Caki2 (cell line): ENCODE measurements around the gene EPB41L4B. TPM values are rescaled to one million over a fixed set of nuclear protein-coding genes. Genes with fewer than 3 reads are reported as not detected.
"Not testable (repeated sequence)": the region's sequence is repeated elsewhere in the genome, so short reads cannot be mapped to it uniquely, and the experiment has no call there.

Experiments
- DNase-seq: peaks from one replicate; pipeline ENCODE4 v3.0.0-alpha.2; 2015; ENCODE audit warnings: low read depth
- in situ Hi-C: cut with HindIII; loops from 2 replicates; pipeline ENCODE4 v1.10.0; 2016; ENCODE audit warnings: low sequenced_read_pairs, low pct_unique_long_range_greater_than_20kb, mixed read lengths
- total RNA-seq: library from RNA; depleted of rRNA; stranded (reverse); fragments of >200 nt; shearing (Covaris generic); gene quantifications from 2 replicates; pipeline ENCODE4 v1.2.3, GENCODE V29; 2014; ENCODE audit warnings: low replicate concordance; rRNA removed

The EPB41L4B gene
- total RNA-seq, result 2.7 and 4.4 TPM in 2 replicates

- in situ Hi-C loops, result no loop called here
- peak; percentile 91 for DNase-seq
Measured at GRCh38 chr9:109320742-109321448, at the start of gene EPB41L4B. TSS of gene EPB41L4B (minus strand) at chr9:109321059. CDS start at chr9:109320446, 613 bp downstream.

DNA sequence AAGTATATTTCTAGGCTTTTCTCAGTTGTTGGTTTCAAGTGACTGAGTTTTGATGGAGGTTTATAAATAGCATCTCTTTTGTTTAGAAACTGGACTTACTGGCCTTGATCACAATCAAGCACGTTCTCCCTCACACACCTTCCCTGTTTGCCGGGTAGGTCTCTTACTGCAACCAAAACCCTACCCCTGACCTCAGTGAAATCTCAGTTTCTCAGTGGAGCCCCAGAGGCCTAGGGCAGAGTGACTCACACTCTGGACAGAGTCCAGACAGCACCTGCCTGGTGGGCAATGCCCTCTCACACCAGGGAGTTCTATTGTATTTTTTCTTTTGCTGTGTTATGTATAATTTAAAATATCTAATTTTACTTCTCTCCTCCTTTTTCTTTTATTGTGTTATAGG lies 48.4 kb upstream of the EPB41L4B start:
- in situ Hi-C loops, result no loop called here
- DNase-seq, result no peak

GRCh38 chr9:109360771-109361170 lies 39.9 kb upstream of the EPB41L4B start:
- no peak for DNase-seq
- in situ Hi-C loops, result no loop called here

DNA sequence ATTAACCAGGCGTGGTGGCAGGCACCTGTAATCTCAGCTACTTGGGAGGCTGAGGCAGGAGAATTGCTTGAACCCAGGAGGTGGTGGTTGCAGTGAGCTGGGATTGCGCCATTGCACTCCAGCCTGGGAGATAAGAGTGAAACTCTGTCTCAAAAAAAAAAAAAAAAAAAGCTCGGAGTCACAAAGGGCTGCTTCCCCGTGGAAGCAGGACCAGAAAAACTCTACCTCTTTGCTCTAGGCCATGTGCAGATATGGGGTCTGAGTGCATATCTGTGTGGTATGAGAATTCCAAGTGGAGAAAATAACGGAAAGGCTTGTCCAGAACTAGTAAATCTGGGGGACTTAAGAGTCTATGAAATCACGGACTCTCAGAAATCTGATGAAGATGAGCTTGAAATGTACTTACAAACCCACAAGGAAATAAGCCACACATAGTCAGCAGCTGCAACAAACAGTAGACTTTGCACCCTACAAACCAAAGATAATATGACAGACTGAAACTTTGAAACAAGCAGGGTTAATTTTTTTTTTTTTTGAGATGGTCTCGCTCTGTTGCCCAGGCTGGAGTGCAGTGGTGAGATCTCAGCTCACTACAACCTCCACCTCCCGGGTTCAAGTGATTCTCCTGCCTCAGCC lies 38.2 kb upstream of the EPB41L4B start:
- in situ Hi-C loops, DNase-seq: not testable (repeated sequence)

DNA sequence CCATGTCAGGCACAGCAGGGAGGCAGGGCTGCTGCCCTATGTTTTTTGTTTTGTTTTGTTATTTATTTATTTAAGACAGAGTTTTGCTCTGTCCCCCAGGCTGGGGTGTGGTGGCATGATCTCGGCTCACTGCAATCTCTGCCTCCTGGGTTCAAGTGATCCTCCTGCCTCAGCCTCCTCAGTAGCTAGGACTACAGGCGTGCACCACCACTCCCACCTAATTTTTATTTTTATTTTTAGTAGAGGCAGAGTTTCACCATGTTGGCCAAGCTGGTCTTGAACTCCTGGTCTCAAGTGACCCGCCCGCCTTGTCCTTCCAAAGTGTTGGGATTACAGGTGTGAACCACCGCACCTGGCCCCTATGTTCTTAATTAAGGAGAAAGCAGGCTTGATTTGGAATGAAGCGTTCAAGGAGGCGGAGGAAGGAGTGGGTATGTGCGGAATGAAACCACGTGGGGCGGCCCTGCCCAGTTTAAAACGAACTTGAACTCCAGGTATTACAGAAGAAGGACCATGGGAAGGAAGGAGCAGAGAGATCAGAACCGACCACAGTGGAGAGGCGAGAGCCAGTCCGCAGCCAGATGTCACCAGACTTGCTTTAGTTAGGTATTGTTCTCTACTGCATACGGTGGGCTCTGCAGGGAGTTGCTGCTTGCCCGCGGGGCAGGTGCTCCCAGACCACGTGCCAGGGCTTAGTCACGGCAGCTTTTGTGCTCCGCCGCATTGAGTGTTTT lies 34.9 kb upstream of the EPB41L4B start:
- no peak for DNase-seq
- in situ Hi-C loops, result no loop called here

GRCh38 chr9:109354190-109354589 lies 33.3 kb upstream of the EPB41L4B start:
- in situ Hi-C loops, result no loop called here

GRCh38 chr9:109351032-109351431 lies 30.2 kb upstream of the EPB41L4B start:
- in situ Hi-C loops, result no loop called here

More at GRCh38 chr9:109354190-109354589, 33.3 kb upstream of the EPB41L4B start:
- no peak for DNase-seq

DNA sequence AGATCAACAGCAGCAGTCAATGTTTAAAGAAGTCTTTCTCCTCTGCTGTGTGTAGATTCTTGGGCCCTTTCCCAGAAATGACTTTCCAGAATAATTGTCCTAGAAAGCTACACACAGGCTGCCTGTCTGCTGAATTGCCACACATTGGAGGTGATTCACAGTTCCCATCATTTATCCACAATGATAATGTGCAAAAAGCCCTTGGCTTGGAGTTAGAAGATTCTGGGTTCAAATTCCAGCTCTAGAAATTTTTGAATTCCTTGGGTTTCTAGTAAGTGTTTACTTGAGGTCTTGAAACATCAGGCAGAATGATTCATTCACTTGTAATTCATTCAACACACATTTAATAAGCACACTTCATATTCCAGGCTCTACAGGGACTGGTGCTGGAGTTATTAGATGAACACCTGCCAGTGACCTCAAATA lies 28.6 kb upstream of the EPB41L4B start:
- in situ Hi-C loops, result no loop called here
- no peak for DNase-seq

More at GRCh38 chr9:109351032-109351431, 30.2 kb upstream of the EPB41L4B start:
- DNase-seq, result no peak

DNA sequence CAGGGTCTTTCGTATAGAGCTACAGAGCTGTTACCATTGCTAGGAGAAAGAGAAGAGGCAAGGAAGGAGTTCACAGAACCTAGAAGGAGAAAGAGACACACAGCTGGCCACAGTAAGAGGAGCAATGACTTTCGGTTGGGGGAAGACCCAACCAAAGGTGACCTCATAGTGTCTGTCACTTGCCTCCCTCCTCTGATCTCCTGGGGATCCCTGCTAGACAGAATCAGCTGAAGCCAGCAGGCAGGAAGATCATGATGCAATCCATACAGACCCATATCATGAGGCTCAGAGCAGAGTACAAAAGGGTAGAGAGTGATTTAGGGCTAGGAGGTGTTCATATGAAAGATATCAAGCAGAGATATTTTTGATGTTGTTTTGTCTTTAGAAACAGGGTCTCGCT lies 26.0 kb upstream of the EPB41L4B start:
- in situ Hi-C loops, result no loop called here
- DNase-seq, result no peak

GRCh38 chr9:109344866-109345265 lies 24.0 kb upstream of the EPB41L4B start:
- no peak for DNase-seq
- in situ Hi-C loops, result no loop called here

DNA sequence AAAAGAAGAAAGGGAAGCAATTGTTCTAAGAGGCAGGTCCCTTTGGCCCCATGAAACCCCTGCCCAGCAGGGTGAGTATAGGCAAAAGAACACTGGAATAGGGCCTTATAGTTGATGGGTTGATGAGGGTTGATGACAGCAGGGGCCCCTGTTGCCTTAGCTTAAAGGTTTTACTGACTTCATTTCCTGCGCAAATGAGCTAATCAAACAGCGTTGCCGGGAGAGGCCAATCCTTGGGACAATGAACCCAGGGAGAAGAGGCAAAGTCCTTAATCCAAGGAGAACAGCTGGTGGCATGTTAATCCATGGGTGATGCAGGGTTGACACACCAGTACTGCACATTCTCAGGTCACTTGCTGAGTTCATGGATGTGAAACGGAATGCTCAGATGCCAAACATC lies 22.0 kb upstream of the EPB41L4B start:
- in situ Hi-C loops, result no loop called here
- DNase-seq, result no peak

- no peak for DNase-seq
- in situ Hi-C loops, result no loop called here
Measured at GRCh38 chr9:109341561-109341960, 20.7 kb upstream of the EPB41L4B start.

DNA sequence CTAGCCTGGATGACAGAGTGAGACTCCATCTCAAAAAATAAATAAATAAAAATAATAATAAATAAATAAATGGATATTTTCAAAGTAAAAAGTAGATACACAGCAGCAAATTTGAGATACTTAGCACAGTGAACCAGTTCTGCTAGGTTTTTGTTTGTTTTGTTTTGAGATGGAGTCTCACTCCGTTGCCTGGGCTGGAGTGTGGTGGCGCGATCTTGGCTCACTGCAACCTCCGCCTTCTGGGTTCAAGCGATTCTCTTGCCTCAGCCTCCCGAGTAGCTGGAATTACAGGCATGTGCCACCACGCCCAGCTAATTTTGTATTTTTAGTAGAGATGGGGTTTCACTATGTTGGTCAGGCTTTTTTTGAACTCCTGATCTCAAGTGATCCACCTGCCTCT lies 20.1 kb upstream of the EPB41L4B start:
- in situ Hi-C loops, DNase-seq: not testable (repeated sequence)

GRCh38 chr9:109336409-109336808 lies 15.6 kb upstream of the EPB41L4B start:
- no peak for DNase-seq
- in situ Hi-C loops, result no loop called here

DNA sequence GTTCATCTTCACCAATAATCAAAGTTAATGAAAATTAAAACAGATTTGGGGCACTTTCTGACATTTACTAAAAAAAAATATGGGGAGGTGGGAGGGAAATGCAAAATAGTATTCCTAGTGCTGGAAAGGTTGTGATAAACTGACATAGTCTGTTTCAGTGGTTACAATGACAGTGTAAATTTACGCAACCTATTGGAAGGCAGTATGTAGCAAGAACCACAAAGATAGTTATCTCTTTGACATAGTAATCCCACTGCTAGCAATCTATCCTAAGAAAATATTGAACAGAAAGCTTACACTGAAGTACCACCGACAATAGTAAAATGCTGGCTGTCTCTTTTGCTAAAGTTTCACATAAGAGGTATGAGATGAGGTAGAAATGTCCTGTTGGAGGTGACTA lies 15.1 kb upstream of the EPB41L4B start:
- in situ Hi-C loops, result no loop called here

DNA sequence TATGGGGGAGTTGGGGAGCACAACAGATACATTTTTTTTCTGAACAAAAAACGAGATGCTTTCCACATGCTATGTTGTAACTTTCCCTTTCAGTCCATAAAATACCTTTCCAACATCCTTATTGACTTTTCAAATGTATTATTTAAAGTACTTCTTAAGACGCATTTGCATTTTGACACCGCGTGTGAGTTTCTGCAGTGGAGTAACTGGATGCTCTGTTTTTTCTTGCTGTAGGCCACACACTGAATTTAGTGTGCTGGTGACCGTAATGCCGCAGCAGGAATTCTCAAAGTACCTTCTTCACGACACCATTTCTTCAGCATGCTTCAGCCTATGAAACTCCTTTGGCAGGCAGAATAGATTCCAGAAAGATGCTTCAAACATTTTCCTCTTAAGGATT lies 14.3 kb upstream of the EPB41L4B start:
- in situ Hi-C loops, result no loop called here
- DNase-seq, result no peak

More for the DNA sequence above, 15.1 kb upstream of the EPB41L4B start:
- no peak for DNase-seq

DNA sequence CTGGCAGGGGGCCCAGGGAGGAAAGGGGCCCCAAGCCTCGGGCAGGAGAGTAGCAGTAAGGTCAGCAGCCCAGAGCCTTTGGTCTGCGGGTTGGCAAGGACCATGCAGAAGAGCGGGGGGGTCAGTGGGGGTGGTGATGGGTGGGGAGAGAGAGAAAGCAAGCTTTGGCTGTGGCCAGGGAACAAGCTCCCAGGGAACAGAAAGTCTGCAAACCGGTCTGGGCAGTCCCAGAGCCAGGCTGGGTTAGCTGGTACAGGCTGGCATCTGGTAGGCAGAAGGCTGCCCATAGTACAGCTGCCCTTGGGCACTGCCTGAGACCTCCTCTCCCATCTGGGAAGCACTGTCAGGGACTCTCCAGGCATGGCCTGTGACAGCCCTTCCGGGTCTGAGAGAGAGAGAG lies 10.5 kb upstream of the EPB41L4B start:
- DNase-seq, result no peak

GRCh38 chr9:109329638-109330258 lies 8.9 kb upstream of the EPB41L4B start:
- no peak for DNase-seq
- in situ Hi-C loops, result no loop called here

More for the DNA sequence above, 10.5 kb upstream of the EPB41L4B start:
- in situ Hi-C loops, result no loop called here
